HuH-7.5 (cell line): ENCODE measurements around the gene RAB5B.
"Not testable (repeated sequence)": the region's sequence is repeated elsewhere in the genome, so short reads cannot be mapped to it uniquely, and the experiment has no call there.

Source experiments
- DNase-seq: peaks from one replicate; pipeline ENCODE4 v3.0.0; 2011; ENCODE audit warnings: low spot score

Gene RAB5B

DNA sequence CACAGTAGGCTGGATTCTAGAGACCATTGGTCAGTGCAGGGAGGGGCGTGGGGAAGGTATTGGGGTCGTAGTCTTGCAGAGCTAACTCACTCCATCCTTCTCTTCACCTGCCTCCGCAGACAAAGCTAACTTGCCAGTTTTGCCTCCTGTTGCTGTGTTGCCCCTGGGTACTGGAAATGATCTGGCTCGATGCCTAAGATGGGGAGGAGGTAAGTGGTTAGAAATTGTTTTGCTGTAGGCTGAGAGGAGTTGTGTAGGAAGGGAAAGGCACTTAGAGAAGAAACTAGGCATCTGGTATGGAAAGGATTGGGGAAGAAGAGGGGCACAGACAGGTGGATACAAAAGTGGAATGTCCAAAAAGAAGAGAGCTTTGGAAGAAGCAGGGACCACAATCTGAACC is 31.8 kb upstream of the RAB5B start:
- DNase-seq: no peak

DNA sequence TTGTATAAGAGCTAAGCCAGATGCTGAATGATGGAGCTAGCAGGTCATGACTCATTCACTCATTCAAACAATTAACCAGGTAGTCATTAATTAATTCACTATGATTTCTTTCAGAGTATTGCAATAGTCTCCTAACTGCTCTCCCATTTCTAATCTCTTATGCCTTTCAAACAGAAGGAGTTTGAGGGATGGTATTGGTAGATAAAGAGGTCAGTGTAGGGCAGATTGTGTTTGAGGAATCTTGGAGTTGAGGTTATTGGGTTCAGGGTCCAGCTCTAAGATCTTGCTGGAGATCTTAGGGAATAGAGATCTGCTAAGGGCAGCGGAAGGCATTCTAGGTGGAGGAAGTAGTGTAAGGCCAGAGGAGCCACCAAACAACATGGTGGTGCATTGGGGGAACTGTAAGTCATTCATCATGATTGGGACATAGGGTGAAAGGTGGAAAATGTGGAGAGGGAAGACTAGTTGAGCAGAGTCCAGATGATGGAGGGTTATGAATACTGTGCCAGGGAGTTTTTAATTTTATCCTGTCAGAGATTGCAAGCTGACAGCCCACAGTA is 31.2 kb upstream of the RAB5B start:
- no peak for DNase-seq

DNA sequence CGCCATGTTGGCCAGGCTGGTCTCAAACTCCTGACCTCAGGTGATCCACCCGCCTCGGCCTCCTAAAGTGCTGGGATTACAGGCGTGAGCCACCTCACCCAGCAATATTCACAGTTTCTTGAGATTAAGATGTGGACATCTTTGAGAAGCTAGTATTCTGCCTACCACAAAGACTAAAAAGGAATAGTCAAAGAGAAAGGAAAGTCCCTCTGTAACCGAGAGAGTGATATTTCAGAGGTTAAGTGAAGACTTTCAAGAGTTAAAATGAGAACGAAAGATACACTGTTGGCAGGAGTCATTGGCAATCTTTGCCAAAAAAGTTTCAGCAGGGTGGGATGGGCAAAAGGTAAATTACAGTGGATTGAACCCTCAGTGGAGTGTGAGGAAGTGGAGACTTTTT is 27.3 kb upstream of the RAB5B start:
- no peak for DNase-seq

DNA sequence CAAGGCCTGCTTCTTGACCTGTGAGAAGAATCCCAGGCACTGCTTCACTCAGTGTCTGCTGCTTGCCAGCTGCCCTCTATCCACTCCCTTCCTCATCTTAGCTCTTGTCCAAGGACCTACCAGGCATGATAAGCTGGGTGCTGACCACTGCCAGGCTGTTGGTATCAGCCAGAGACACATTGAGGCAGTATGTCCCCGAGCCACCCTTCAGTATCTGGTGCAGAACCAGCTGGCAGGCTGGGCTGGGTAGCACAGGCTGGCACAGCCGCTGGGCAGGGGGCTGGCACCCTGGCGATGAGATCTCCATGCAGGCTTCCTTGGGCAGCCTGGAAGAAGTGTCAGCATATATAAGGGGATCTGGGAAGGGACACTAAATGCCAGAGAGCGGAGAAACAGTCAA is 18.5 kb upstream of the RAB5B start:
- DNase-seq: no peak

DNA sequence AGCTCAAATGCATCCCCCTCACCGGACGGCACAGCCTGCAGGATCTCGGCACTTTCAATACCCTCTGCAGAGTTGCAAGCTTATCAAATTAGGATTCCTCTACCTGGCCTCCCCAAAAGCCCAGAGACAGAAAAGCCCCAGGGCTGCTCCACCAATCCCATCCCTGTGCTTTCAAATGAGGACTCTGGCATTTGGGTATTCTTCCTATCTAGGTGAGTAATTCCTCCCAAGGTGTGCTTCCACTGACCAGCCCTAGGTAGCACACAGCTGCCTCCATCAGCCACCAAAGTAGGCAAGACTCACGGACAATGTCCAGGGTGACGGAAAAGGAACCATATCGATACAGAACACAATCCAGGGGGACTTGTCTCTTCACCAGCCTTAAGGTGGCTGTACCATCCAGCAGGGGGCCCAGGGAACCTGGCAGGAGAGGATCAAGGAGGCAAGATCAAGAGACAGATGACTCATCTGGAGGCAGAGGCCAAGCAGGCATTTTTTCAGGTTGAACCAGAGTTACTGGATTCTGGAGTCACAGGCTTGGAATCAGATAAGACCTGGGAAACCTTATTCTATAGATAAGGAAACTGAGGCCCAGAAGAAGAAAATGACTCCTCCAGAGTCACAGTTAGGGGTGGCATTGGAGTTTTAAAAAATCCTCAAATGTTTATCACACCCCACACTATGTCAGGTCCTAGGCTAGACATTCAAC is 17.9 kb upstream of the RAB5B start:
- DNase-seq: peak; percentile 32

DNA sequence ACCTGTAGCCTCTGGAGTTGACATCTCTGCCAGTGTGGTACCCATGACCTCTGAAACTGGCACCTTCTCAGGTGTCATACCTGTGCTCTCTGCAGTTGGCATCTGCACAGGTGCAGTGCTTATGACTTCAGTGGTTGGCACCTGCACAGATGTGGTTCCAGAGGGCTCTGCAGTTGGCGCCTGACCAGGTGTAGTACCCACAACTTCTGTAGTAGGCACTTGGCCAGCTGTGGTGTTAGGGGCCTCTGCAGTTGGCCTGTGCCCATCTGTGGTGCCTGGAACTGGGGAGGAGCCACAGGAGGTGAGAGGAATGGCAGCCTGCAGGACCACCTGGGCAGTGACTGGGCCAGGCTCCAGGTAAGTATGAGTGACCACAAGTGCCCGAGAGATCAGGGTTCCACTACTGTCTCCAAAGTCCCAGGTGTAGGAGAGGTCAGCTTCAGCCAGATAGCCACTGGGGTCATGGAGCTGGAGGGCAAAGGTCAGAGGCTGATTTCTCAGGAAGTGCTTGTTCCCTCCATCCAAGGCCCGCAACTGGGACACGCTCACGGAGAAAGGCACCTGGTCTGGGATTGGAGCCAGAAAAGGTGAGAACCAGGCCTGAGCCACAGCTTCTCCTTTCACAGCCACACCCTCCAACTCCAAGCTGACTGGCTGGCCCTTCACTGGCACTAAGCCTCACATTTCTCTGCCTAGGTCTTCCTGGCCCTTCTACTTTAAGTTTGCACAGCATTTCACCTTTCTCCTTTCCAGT is 16.6 kb upstream of the RAB5B start:
- no peak for DNase-seq

DNA sequence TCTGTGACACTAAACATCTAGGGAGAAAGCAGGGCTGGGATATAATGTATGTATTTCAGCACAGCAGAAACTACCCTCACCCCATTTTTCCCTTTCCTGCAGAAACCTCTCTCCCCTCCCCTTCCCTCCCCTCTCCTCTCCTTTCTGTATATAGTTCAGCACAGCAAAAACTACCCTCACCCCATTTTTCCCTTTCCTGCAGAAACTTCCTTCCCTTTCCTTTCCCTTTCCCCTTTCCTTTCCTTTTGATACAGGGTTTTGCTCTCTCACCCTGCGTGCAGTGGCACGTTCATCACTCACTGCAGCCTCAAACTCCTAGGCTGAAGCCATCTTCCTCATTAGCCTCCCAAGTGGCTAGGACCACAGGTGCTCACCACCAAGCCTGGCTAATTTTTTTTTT is 10.1 kb upstream of the RAB5B start:
- no peak for DNase-seq

DNA sequence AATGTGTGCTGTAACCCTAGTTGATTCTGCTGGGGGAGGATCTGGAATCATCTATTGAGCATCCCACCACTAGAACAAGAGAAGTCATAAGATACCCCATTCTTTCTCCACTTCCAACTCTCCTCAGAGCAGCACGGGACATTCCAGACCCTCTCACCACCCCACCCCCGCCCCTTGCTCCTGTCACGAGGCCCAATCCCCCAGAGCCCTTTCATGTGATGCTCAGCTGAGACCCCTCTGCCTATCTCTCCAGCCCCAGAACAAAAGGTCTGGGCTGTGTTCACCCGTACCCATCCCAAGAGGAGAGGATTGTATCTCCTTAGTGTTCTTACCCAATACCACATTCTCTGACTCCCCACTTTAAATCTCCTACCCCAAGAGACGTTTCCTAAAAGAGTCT is 8.6 kb upstream of the RAB5B start:
- DNase-seq: no peak

DNA sequence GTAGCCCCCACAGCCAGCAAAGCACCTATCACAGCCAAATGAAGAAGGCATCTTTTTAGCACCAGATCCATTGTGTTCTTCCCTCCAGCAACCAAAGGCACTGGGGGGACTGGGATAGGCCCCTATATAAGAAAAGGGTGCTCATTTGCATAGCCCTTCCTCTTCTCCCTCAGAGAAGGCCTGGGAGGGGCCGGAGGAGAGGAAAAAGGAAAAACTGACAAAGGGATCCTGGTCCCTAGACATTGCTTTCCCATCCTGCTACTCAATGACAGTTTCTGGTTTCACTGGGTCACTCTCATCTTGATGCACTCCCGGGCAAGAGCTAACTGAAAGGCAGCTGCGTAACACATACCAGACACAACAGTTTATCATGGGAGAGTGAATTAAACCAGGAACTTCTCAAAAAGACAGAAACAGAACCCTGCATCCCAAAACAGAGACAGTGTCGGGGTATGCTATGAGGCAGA is 7.9 kb upstream of the RAB5B start, which contains the start of gene PMEL:
Gene PMEL (minus strand): TSS at position 102 of the 467 bp plus-strand sequence. CDS start 31 bp downstream, at position 71.
- peak; percentile 22 for DNase-seq

DNA sequence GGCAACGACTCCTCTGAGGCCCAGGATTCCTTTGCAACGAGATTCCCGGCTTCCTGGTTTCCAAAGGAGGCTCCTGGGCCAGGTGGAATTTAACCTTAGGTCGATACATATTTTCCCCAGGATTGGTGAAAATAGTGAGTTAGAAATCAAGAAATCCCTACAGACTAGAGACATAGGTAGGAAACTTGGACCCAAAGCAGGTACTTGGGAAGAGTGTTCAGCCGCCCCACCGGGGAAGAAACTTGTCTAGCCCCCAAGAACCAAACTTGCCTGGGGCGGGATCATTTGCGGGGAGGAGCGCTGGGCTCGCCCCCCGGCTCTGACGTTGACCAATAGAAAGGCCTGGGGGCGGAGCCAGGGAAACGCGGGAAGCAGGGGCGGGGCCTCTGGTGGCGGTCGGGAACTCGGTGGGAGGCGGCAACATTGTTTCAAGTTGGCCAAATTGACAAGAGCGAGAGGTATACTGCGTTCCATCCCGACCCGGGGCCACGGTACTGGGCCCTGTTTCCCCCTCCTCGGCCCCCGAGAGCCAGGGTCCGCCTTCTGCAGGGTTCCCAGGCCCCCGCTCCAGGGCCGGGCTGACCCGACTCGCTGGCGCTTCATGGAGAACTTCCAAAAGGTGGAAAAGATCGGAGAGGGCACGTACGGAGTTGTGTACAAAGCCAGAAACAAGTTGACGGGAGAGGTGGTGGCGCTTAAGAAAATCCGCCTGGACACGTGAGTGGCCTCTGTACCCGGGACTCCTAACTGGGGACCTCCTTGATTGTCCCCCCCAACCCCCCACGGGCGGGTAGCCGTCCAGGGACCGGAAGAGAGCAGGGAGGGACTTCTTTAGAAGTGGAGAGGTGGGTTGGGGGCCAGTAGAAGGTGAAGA is 7.2 kb upstream of the RAB5B start, which contains the start of gene CDK2:
Gene CDK2 (plus strand): TSS at position 423 of the 874 bp plus-strand sequence. CDS start 179 bp downstream, at position 602.
- DNase-seq: peak; percentile 88

DNA sequence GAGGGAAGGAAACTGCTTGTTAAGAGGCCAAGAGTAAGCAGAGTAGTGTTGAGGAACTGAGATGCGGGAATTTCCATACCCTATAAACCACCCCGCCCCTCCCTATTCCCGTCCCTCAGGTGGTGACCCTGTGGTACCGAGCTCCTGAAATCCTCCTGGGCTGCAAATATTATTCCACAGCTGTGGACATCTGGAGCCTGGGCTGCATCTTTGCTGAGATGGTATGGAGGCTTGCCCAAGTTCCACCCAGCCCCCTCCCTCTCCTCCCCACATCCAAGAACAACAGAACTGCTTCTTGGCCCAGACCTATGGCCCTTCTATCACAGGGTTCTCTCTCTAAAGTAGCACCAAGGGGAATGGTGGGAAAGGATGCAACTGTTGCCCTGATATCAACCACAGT is 4.5 kb upstream of the RAB5B start:
- DNase-seq: no peak

DNA sequence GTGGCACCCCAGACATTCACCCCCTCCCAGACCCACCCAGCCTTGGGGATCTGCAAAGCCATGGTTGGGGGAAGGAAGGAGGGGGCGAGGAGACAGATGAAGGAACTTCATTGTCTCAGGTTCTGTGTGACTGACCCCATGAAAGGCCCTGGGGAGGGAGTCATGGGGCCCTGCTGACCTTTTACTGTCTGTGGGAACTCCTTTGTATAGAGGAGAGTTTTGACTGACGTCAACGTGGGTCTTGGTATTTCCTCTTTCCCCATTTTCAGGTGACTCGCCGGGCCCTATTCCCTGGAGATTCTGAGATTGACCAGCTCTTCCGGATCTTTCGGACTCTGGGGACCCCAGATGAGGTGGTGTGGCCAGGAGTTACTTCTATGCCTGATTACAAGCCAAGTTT is 3.1 kb upstream of the RAB5B start:
- no peak for DNase-seq

DNA sequence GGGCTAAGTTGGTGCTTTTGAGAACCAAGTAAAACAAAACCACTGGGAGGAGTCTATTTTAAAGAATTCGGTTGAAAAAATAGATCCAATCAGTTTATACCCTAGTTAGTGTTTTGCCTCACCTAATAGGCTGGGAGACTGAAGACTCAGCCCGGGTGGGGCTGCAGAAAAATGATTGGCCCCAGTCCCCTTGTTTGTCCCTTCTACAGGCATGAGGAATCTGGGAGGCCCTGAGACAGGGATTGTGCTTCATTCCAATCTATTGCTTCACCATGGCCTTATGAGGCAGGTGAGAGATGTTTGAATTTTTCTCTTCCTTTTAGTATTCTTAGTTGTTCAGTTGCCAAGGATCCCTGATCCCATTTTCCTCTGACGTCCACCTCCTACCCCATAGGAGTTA is 1.8 kb upstream of the RAB5B start:
- no peak for DNase-seq

DNA sequence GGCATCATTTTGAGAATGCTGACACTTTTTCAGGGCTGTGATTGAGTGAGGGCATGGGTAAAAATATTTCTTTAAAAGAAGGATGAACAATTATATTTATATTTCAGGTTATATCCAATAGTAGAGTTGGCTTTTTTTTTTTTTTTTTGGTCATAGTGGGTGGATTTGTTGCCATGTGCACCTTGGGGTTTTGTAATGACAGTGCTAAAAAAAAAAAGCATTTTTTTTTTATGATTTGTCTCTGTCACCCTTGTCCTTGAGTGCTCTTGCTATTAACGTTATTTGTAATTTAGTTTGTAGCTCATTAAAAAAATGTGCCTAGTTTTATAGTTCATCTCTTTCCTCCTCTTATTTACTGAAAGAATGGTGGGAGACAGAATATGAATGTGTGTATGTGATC is 1.4 kb upstream of the RAB5B start:
- no peak for DNase-seq

DNA sequence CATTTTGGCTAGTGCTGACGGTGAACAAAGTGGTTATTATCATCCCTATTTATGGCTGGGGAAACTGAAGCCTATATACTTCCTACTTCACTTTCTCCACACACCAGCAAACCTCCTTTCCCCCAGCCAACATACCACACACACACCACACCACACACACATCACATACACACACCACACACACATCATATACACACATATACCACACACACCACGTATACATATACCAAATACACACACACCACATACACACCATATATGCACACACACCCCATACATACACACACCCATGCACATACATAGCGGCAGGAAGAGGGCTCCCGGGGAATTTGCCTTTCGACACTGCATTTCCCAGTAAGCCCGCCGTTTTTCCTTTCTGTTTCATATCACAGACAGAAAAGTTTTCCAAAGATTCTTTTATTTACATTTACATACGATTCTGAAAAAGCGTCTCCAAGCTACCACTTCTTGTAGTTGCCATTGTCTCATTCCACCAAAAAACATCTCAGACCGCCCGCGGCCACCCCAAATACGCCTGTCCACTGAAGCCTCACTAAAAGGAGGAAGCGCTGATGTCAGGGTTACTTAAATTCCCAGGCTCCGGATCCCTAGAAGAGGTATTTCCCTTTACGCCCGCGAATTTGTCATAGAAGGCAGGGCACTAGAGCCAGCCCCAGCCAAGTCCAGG is 823 bp upstream of the RAB5B start:
- DNase-seq: no peak

DNA sequence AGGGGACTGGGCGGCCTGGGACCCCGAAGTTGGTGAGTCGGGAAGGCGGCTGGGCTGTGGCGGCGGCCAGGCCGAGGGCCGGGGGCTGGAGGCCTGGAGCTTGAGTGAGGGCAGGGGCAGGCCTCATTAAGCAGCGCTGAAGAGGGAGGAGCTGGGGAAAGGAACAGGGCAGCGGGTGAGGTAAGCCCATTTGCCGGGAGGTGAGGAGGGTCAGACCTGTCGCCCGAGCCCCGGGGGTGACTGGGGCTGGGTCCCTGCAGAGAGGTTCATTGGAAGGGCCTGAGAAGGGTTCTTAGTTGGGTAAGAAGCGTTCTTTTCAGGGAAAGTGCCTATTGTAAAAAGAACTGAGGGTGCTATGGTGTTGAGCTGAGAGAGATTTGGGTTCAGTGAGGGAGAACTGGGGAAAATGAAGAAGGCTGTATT is 441 bp downstream of the RAB5B start:
- peak; percentile 64 for DNase-seq

DNA sequence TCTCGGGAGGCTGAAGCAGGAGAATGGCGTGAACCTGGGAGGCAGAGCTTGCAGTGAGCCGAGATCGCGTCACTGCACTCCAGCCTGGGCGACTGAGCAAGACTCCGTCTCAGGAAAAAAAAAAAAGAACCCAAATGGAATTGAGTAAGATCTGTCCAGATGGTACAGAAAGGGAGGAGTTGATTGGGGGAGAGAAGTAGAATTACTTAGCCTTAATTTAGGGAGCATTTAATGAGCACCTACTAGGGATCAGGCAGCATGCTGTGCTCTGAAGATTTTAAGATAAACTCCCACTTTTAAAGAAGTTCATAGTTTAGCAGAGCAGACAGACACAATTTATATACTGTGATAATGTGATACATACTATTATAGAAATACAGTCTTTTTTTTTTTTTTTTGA is 4.5 kb downstream of the RAB5B start:
- DNase-seq: no peak

DNA sequence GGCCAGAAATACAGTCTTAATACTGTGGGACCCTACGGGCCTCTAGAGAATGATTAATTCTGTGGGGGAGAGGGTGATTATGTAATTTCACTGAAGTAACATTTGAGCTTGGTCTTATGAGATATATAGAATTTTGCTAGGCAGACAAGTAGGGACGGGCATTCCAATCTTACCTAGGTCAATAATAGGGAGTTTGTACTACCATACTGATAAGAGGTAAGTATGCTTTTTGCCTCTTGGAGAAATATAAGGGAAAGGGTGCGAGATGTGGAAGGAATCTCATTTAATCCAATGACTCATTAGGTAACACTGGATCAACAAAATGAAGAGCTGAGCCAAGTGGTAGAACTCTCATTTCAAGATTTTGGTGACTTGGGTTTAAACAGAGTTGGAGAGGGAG is 5.2 kb downstream of the RAB5B start:
- DNase-seq: no peak

DNA sequence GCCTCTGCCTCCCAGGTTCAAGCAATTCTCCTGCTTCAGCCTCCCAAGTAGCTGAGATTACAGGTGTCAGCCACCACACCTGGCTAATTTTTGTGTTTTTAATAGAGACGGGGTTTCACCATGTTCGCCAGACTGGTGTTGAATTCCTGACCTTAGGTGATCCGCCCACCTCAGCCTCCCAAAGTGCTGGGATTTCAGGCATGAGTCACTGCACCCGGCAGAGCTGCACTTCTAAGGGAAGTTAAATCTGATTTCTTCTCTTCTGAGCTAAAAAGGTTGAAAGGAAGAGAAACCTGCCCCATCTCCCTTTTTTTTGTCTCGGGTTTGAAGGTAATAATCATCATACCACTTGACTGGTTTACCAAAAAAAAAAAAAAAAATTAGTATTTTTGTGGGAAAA is 8.0 kb downstream of the RAB5B start:
- DNase-seq: not testable (repeated sequence)

DNA sequence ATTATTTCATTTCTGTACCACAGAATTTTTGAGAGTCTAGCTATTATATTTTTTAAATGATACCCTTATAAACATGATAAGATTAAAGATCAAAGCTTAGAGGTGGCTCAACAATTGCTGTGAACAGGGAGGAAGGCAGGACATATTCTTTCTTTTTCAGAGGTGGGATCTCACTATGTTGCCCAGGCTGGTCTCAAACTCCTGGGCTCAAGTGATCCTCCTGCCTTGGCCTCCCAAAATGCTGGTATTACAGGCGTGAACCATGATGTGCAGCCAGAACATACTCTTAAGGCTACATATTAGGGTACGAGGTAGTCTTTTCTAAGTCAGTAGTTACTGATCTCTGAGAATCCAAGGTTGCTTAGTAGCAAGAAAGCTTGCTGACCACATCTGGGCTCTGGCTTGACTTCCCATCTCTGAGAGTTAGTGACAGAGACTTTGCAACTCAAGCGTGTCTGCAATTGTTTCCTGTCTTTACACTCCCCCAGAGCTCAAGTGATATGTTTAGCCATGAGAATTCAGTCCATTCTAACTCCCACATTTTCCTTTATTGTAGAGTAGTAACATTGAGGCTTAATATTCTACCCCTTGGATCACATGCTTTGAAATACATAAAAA is 8.6 kb downstream of the RAB5B start:
- DNase-seq: no peak

DNA sequence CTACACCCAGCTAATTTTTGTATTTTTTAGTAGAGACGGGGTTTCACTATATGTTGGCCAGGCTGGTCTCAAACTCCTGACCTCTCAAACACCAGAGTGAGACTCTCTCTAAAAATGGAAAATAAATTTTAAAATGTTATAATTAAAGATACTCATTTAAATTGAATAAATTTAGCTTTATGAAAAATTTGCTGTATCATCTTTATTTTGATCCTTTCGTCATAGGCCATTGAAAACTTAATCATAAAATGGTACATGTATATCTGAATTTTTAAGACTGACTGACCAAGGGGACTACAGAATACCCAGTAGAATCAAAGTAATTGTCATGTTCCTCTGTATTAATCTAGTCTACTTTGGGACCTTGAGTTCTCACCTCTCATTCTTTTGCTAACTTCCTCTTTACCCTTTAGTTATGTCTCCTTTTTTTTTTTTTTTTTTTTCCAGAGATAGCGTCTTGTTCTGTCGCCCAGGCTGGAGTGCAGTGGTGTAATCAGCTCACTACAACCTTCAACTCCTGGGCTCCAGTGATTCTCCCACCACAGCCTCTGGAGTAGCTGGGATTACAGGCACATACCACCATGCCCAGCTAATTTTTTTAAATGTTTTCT is 9.5 kb downstream of the RAB5B start:
- DNase-seq: no peak
